Activated naive CD4-positive, alpha-beta T cell treated with anti-CD3 and anti-CD28 coated beads for 36 hours (primary cell): ENCODE results near the gene CCDC121. TPM values are rescaled to one million over a fixed set of nuclear protein-coding genes. Genes with fewer than 3 reads are reported as not detected.

Experiments
- CTCF ChIA-PET: fragments of 350-600 bp; sonication (Branson Sonifier 250); formaldehyde crosslinking; loops from one replicate; lab custom pipeline; 2021; ENCODE audit warnings: antibody characterized with exemption; lab: Charles Lee
- DNase-seq: peaks from one replicate; pipeline ENCODE4 v3.0.0-alpha.2; 2020
- H3K27ac Mint-ChIP-seq: one replicate; pipeline ENCODE4 v1.8.0; 2021; ENCODE audit warnings: mild to moderate bottlenecking, mixed read lengths
- H3K27me3 Mint-ChIP-seq: one replicate; pipeline ENCODE4 v1.8.0; 2021; ENCODE audit warnings: low read depth, mixed read lengths
- H3K36me3 Mint-ChIP-seq: one replicate; pipeline ENCODE4 v1.8.0; 2021; ENCODE audit warnings: low read depth, mixed read lengths
- H3K4me1 Mint-ChIP-seq: one replicate; pipeline ENCODE4 v1.8.0; 2021; ENCODE audit warnings: low read depth, mixed read lengths
- H3K4me3 Mint-ChIP-seq: one replicate; pipeline ENCODE4 v1.8.0; 2021; ENCODE audit warnings: mild to moderate bottlenecking, moderate library complexity, mixed read lengths
- H3K9me3 Mint-ChIP-seq: one replicate; pipeline ENCODE4 v1.8.0; 2021; ENCODE audit warnings: mixed read lengths
- intact Hi-C: fragments of 100-400 bp; cut with micrococcal nuclease; formaldehyde crosslinking; loops from one replicate; pipeline ENCODE4 v1.15.1; 2023
- total RNA-seq, 2 experiments: library from RNA; stranded (reverse); gene quantifications; one replicate each; pipeline ENCODE4 v1.2.3, GENCODE V29; 2021

CCDC121 gene
- total RNA-seq, result under 1 TPM; 0.17 to 0.30 TPM

- CTCF ChIA-PET, result interaction anchor here (1.2 to 2.8 kb wide), 4 partner anchors 34 to 326 kb away, joined by 3 to 13 read pairs (median 6); partner anchors contain the start of genes SLC4A1AP and SUPT7L
- H3K27me3 Mint-ChIP-seq, result no peaks in the 10 kb centered on the region
- intact Hi-C loops, result loop anchor here (1.0 to 2.0 kb wide), 9 partner anchors 9 to 762 kb away; partner anchors contain the start of genes EIF2B4, IFT172, NRBP1 and PPM1G
- H3K9me3 Mint-ChIP-seq, result no peaks in the 10 kb centered on the region
- peaks cover 6% of the 10 kb centered on the region for H3K36me3 Mint-ChIP-seq
- H3K27ac Mint-ChIP-seq, result peak within 1 kb of the TSS; percentile 52
- no peak within 1 kb of the TSS for H3K4me3 Mint-ChIP-seq
- peak; percentile 98 for DNase-seq
- H3K4me1 Mint-ChIP-seq, result peaks cover 13% of the 10 kb centered on the region
Observed at GRCh38 chr2:27628767-27629709, at the start of gene CCDC121, which contains the start of gene GPN1. TSS of gene CCDC121 (minus strand) at chr2:27629012. CDS start at chr2:27627799, 1,213 bp downstream. TSS of gene GPN1 (plus strand) at chr2:27629050. CDS start at chr2:27629059, 9 bp downstream.

- CTCF ChIA-PET, result interaction anchor here (3.4 kb wide), 1 partner anchor 10 kb away, joined by 18 read pairs; no protein-coding TSS in a partner anchor
- H3K4me3 Mint-ChIP-seq, result no peak overlapping the region
- H3K36me3 Mint-ChIP-seq, result peaks cover 27% of the 10 kb centered on the region
- H3K4me1 Mint-ChIP-seq, result peaks cover 8% of the 10 kb centered on the region
- no peak for DNase-seq
- intact Hi-C loops, result no loop called here
- no peaks in the 10 kb centered on the region for H3K9me3 Mint-ChIP-seq
- no peaks in the 10 kb centered on the region for H3K27me3 Mint-ChIP-seq
- H3K27ac Mint-ChIP-seq, result no peak overlapping the region
Observed at GRCh38 chr2:27672723-27673486, 44.1 kb upstream of the CCDC121 start.

GRCh38 chr2:27671235-27671634 lies 42.4 kb upstream of the CCDC121 start:
- peaks cover 16% of the 10 kb centered on the region for H3K4me1 Mint-ChIP-seq
- H3K9me3 Mint-ChIP-seq, result no peaks in the 10 kb centered on the region
- H3K4me3 Mint-ChIP-seq, result no peak overlapping the region
- H3K27ac Mint-ChIP-seq, result no peak overlapping the region
- peaks cover 27% of the 10 kb centered on the region for H3K36me3 Mint-ChIP-seq
- no peaks in the 10 kb centered on the region for H3K27me3 Mint-ChIP-seq
- intact Hi-C loops, result no loop called here
- DNase-seq, result no peak
- CTCF ChIA-PET, result interaction anchor here (3.4 kb wide), 1 partner anchor 12 kb away, joined by 18 read pairs; no protein-coding TSS in a partner anchor

GRCh38 chr2:27667446-27667845 lies 38.6 kb upstream of the CCDC121 start:
- H3K27ac Mint-ChIP-seq, result no peak overlapping the region
- H3K36me3 Mint-ChIP-seq, result peaks cover 18% of the 10 kb centered on the region
- intact Hi-C loops, result no loop called here
- H3K4me3 Mint-ChIP-seq, result no peak overlapping the region
- no peaks in the 10 kb centered on the region for H3K9me3 Mint-ChIP-seq
- DNase-seq, result no peak
- peaks cover 37% of the 10 kb centered on the region for H3K4me1 Mint-ChIP-seq
- no peaks in the 10 kb centered on the region for H3K27me3 Mint-ChIP-seq
- CTCF ChIA-PET, result interaction anchor here (2.4 kb wide), 1 partner anchor 16 kb away, joined by 11 read pairs; no protein-coding TSS in a partner anchor

- Mint-ChIP-seq H3K36me3 (peaks cover 20% of the 10 kb centered on the region), H3K4me3 (peak overlapping the region; percentile 98), H3K27ac (peak overlapping the region; percentile 52), H3K9me3 (no peaks in the 10 kb centered on the region), H3K4me1 (peaks cover 40% of the 10 kb centered on the region), H3K27me3 (no peaks in the 10 kb centered on the region)
- DNase-seq, result no peak
- CTCF ChIA-PET, result interaction anchor here (1.8 to 2.0 kb wide), 2 partner anchors 18 to 19 kb away, joined by 11 to 12 read pairs; no protein-coding TSS in a partner anchor
- intact Hi-C loops, result no loop called here
Observed at GRCh38 chr2:27664622-27665363, 36.0 kb upstream of the CCDC121 start.

GRCh38 chr2:27664154-27664574 lies 35.4 kb upstream of the CCDC121 start:
- Mint-ChIP-seq H3K9me3 (no peaks in the 10 kb centered on the region), H3K27ac (peak overlapping the region; percentile 99), H3K4me1 (peaks cover 46% of the 10 kb centered on the region), H3K27me3 (no peaks in the 10 kb centered on the region), H3K36me3 (peaks cover 23% of the 10 kb centered on the region), H3K4me3 (peak overlapping the region; percentile 98)
- CTCF ChIA-PET, result interaction anchor here (0.8 to 2.0 kb wide), 3 partner anchors 19 to 385 kb away, joined by 3 to 12 read pairs (median 7); partner anchors contain the start of genes CCDC121 and GPN1
- DNase-seq, result no peak
- intact Hi-C loops, result no loop called here

GRCh38 chr2:27663285-27664153 lies 34.7 kb upstream of the CCDC121 start, which contains the start of the genes SLC4A1AP and SUPT7L:
TSS of gene SLC4A1AP (plus strand) at chr2:27663889. CDS start at chr2:27663915, 26 bp downstream.
TSS of gene SUPT7L (minus strand) at chr2:27663614. CDS start at chr2:27662192, 1,422 bp downstream.
- Mint-ChIP-seq H3K4me1 (peaks cover 47% of the 10 kb centered on the region), H3K27me3 (no peaks in the 10 kb centered on the region), H3K36me3 (peaks cover 16% of the 10 kb centered on the region), H3K9me3 (no peaks in the 10 kb centered on the region), H3K27ac (peak within 1 kb of the TSS; percentile 99), H3K4me3 (peak within 1 kb of the TSS; percentile 98)
- CTCF ChIA-PET, result interaction anchor here (0.8 to 2.0 kb wide), 3 partner anchors 20 to 384 kb away, joined by 3 to 12 read pairs (median 7); partner anchors contain the start of genes CCDC121 and GPN1
- intact Hi-C loops, result loop anchor here (1.0 to 2.0 kb wide), 7 partner anchors 19 to 340 kb away; partner anchors contain the start of genes EIF2B4, GTF3C2, IFT172 and MPV17
- peak; percentile 76 for DNase-seq

GRCh38 chr2:27661371-27661770 lies 32.6 kb upstream of the CCDC121 start:
- Mint-ChIP-seq H3K4me1 (peaks cover 41% of the 10 kb centered on the region), H3K27ac (no peak overlapping the region), H3K4me3 (no peak overlapping the region), H3K36me3 (peaks cover 15% of the 10 kb centered on the region), H3K27me3 (no peaks in the 10 kb centered on the region), H3K9me3 (no peaks in the 10 kb centered on the region)
- no peak for DNase-seq
- intact Hi-C loops, result no loop called here
- CTCF ChIA-PET, result interaction anchor here (0.9 kb wide), 1 partner anchor 22 kb away, joined by 5 read pairs; no protein-coding TSS in a partner anchor

- Mint-ChIP-seq H3K9me3 (no peaks in the 10 kb centered on the region), H3K4me3 (no peak overlapping the region), H3K27me3 (no peaks in the 10 kb centered on the region), H3K36me3 (peaks cover 28% of the 10 kb centered on the region), H3K4me1 (peaks cover 34% of the 10 kb centered on the region), H3K27ac (peak overlapping the region; percentile 39)
- DNase-seq, result no peak
- intact Hi-C loops, result no loop called here
- CTCF ChIA-PET, result interaction anchor here (0.8 kb wide), 2 partner anchors 48 to 225 kb away, joined by 3 to 4 read pairs; no protein-coding TSS in a partner anchor
Observed at GRCh38 chr2:27655155-27655951, 26.5 kb upstream of the CCDC121 start.

- Mint-ChIP-seq H3K9me3 (no peaks in the 10 kb centered on the region), H3K27ac (peak overlapping the region; percentile 83), H3K4me3 (no peak overlapping the region), H3K27me3 (no peaks in the 10 kb centered on the region), H3K4me1 (peaks cover 24% of the 10 kb centered on the region), H3K36me3 (peaks cover 27% of the 10 kb centered on the region)
- CTCF ChIA-PET, result interaction anchor here (0.8 kb wide), 1 partner anchor 63 kb away, joined by 3 read pairs; no protein-coding TSS in a partner anchor
- intact Hi-C loops, result no loop called here
- DNase-seq, result no peak
Observed at GRCh38 chr2:27653397-27653796, 24.6 kb upstream of the CCDC121 start.
